Ascending aorta (tissue), 2 donors: ENCODE data around the gene CYB561D2. TPM values are rescaled to one million over a fixed set of nuclear protein-coding genes. Genes with fewer than 3 reads are reported as not detected.

ENCODE experiments used
- DNase-seq, 2 donors: peaks; one replicate each; pipeline ENCODE4 v3.0.0-alpha.2; 2019; ENCODE audit warnings: low spot score in 2 of 2
- H3K27ac ChIP-seq, 2 donors: fragments of 200-600 bp; sonication (generic); one replicate each; pipeline ENCODE4 v1.5.1; 2016 to 2017; ENCODE audit warnings: mild to moderate bottlenecking in 1 of 2
- H3K27me3 ChIP-seq: fragments of 200-600 bp; sonication (generic); one replicate; pipeline ENCODE4 v1.5.1; 2017
- H3K36me3 ChIP-seq, 2 donors: fragments of 200-600 bp; sonication (generic); one replicate each; pipeline ENCODE4 v1.5.1; 2016
- H3K4me1 ChIP-seq, 2 donors: fragments of 200-600 bp; sonication (generic); one replicate each; pipeline ENCODE4 v1.5.1; 2016 to 2017; ENCODE audit warnings: mild to moderate bottlenecking in 1 of 2
- H3K4me3 ChIP-seq, 2 donors: fragments of 200-600 bp; sonication (generic); one replicate each; pipeline ENCODE4 v1.5.1; 2016 to 2017; ENCODE audit warnings: mild to moderate bottlenecking in 1 of 2
- H3K9me3 ChIP-seq, 2 donors: fragments of 200-600 bp; sonication (generic); one replicate each; pipeline ENCODE4 v1.5.1; 2016
- CTCF ChIP-seq, 3 experiments: fragments of 200-600 bp in 2 of 3; fragments of 450-650 bp in 1 of 3; sonication (generic) in 2 of 3; IDR thresholded peaks; one replicate each; pipeline ENCODE4 v1.5.1; 2016 to 2019; ENCODE audit warnings: antibody characterized with exemption in 3 of 3, mild to moderate bottlenecking in 1 of 3, moderate library complexity in 1 of 3
- intact Hi-C: fragments of 100-400 bp; cut with DNase I; formaldehyde crosslinking; loops from one replicate; pipeline ENCODE4 v1.15.1; 2023
- total RNA-seq: library from RNA; depleted of rRNA; stranded (reverse); fragments of >200 nt; gene quantifications from one replicate; pipeline ENCODE4 v1.1.0, GENCODE V29; 2016

The CYB561D2 gene
- total RNA-seq, 1 donor from 2014 or later, result 20.2 TPM

- H3K9me3 ChIP-seq, result no peaks in the 10 kb centered on the region
- DNase-seq, result peak; percentile 90 to 99
- intact Hi-C loops, result loop anchor here (2.0 kb wide), 1 partner anchor 67 kb away; no protein-coding TSS in a partner anchor
- H3K27me3 ChIP-seq, result no peaks in the 10 kb centered on the region
- H3K4me1 ChIP-seq, result peaks cover 5 to 16% of the 10 kb centered on the region in 2 donors
- peak within 1 kb of the TSS; percentile 81 to 95 for H3K4me3 ChIP-seq
- peaks cover 28 to 48% of the 10 kb centered on the region in 2 donors for H3K36me3 ChIP-seq
- no peak for TF ChIP-seq CTCF (IDR thresholded peaks at IDR 0.05)
- H3K27ac ChIP-seq, result peak within 1 kb of the TSS; percentile 84 to 89
Measured at GRCh38 chr3:50327943-50328691, 22.5 kb upstream of the CYB561D2 start, which contains the start of gene TUSC2. TSS of gene TUSC2 (minus strand) at chr3:50328223. CDS start at chr3:50328099, 124 bp downstream.

- no peaks in the 10 kb centered on the region for H3K27me3 ChIP-seq
- H3K9me3 ChIP-seq, result no peaks in the 10 kb centered on the region
- H3K4me3 ChIP-seq, result no peak overlapping the region
- peaks cover 28 to 43% of the 10 kb centered on the region in 2 donors for H3K36me3 ChIP-seq
- no peak for DNase-seq
- no peak overlapping the region for H3K27ac ChIP-seq
- H3K4me1 ChIP-seq, result peaks cover 14 to 37% of the 10 kb centered on the region in 2 donors
- TF ChIP-seq CTCF (IDR thresholded peaks at IDR 0.05), result no peak
- intact Hi-C loops, result no loop called here
Measured at GRCh38 chr3:50330330-50330729, 20.3 kb upstream of the CYB561D2 start.

- Histone ChIP-seq H3K4me3 (no peak overlapping the region), H3K9me3 (no peaks in the 10 kb centered on the region), H3K4me1 (peaks cover 16 to 48% of the 10 kb centered on the region in 2 donors), H3K27ac (no peak overlapping the region), H3K36me3 (peaks cover 28 to 33% of the 10 kb centered on the region in 2 donors), H3K27me3 (no peaks in the 10 kb centered on the region)
- DNase-seq, result no peak
- intact Hi-C loops, result no loop called here
- no peak for TF ChIP-seq CTCF (IDR thresholded peaks at IDR 0.05)
Measured at GRCh38 chr3:50331364-50331907, 19.2 kb upstream of the CYB561D2 start.

- Histone ChIP-seq H3K4me3 (peak overlapping the region in 1 of 2 donors; percentile 15), H3K4me1 (peaks cover 15 to 45% of the 10 kb centered on the region in 2 donors), H3K9me3 (no peaks in the 10 kb centered on the region), H3K27me3 (no peaks in the 10 kb centered on the region), H3K27ac (peak overlapping the region; percentile 99), H3K36me3 (peaks cover 28 to 33% of the 10 kb centered on the region in 2 donors)
- intact Hi-C loops, result no loop called here
- peak in 1 of 2 donors; percentile 85 for DNase-seq
- TF ChIP-seq CTCF (IDR thresholded peaks at IDR 0.05), result no peak
Measured at GRCh38 chr3:50333744-50334328, 16.8 kb upstream of the CYB561D2 start.

- H3K4me3 ChIP-seq, result peak overlapping the region; percentile 0 to 96
- peak overlapping the region; percentile 99 for H3K27ac ChIP-seq
- intact Hi-C loops, result no loop called here
Measured at GRCh38 chr3:50334339-50335075, 16.2 kb upstream of the CYB561D2 start.

More at GRCh38 chr3:50334339-50335075, 16.2 kb upstream of the CYB561D2 start:
- TF ChIP-seq CTCF (IDR thresholded peaks at IDR 0.05), result no peak
- Histone ChIP-seq H3K4me1 (peaks cover 17 to 51% of the 10 kb centered on the region in 2 donors), H3K36me3 (peaks cover 26 to 30% of the 10 kb centered on the region in 2 donors), H3K9me3 (no peaks in the 10 kb centered on the region), H3K27me3 (no peaks in the 10 kb centered on the region)
- no peak for DNase-seq
